ENCODE measurements around the gene ENGASE.

The ENGASE gene

GRCh38 chr17:79133985-79134384, 59.4 kb downstream of the ENGASE start:
- no peak for DNase-seq (ENCODE audit: low read depth in 3 of 3, low spot score in 1 of 3)

- DNase-seq (ENCODE audit: low read depth in 3 of 3, low spot score in 1 of 3): no peak
These were observed 60.4 kb downstream of the ENGASE start for GRCh38 chr17:79135011-79135410.

GRCh38 chr17:79135628-79136405, 61.2 kb downstream of the ENGASE start:
- DNase-seq (ENCODE audit: low read depth in 3 of 3, low spot score in 1 of 3): no peak
